Effector memory CD8-positive, alpha-beta T cell (primary cell): ENCODE measurements around the gene ARMC9.

Source experiments
- ATAC-seq: fragments of 150-1000 bp; cut with Tn5 transposase; replicated peaks from 2 replicates; pipeline ENCODE4 v1.10.0; 2021; ENCODE audit warnings: mild to moderate bottlenecking, moderate library complexity
- DNase-seq, 3 experiments: peaks; one replicate each; pipeline ENCODE4 v3.0.0; 2021
- H3K27ac Mint-ChIP-seq, 2 donors: one replicate each; pipeline ENCODE4 v1.8.0; 2022; ENCODE audit warnings: mild to moderate bottlenecking in 2 of 2, mixed read lengths in 2 of 2, moderate library complexity in 2 of 2
- H3K27me3 Mint-ChIP-seq, 2 donors: one replicate each; pipeline ENCODE4 v1.8.0; 2022; ENCODE audit warnings: mixed read lengths in 2 of 2
- H3K36me3 Mint-ChIP-seq: one replicate; pipeline ENCODE4 v1.8.0; 2022; ENCODE audit warnings: mild to moderate bottlenecking, moderate library complexity, mixed read lengths; ENCODE audit not compliant: insufficient read depth
- H3K4me1 Mint-ChIP-seq, 2 donors: one replicate each; pipeline ENCODE4 v1.8.0; 2022; ENCODE audit warnings: low read depth in 2 of 2, mixed read lengths in 2 of 2
- H3K4me3 Mint-ChIP-seq, 2 donors: one replicate each; pipeline ENCODE4 v1.8.0; 2022; ENCODE audit warnings: mild to moderate bottlenecking in 2 of 2, mixed read lengths in 2 of 2, moderate library complexity in 2 of 2
- H3K9me3 Mint-ChIP-seq, 2 donors: one replicate each; pipeline ENCODE4 v1.8.0; 2022; ENCODE audit warnings: mixed read lengths in 2 of 2

Gene ARMC9

DNA sequence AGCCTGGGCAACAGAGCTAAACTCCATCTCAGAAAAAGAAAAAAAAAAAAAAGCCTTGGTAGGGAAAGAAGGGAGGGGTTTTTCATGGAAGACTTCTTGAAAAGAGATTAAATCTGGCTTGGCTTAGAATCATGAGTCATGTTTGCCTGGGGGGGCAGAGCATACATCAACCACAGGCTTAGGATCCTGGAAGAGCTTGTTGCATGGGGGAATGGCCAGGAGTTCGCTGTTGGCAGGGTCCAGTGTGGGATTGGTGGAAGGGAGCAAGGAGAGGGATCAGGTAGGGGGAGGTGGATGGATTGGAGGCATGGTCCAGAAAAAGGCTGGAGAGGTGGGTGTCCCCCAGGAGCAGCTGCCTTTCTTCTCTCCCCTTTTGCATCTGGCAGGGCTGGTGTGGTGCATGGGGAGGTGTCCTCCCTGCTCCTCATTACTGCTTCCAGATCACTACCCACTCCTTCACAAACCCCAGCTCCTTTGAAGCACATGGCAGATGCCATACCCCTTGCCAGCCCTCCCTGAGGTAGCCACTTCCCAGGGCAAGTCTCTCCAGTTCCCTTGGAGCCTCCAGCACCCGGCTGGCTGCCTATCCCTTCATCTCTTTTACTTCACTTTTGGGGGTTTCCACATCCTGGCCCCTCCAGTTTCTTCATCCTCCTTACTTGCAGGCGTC lies 2.5 kb downstream of the ARMC9 start:
- Mint-ChIP-seq H3K4me1 (peaks cover 7 to 10% of the 10 kb centered on the region in 2 donors), H3K36me3 (peaks cover 4% of the 10 kb centered on the region), H3K9me3 (no peaks in the 10 kb centered on the region), H3K27ac (no peak overlapping the region), H3K27me3 (peaks cover 0 to 19% of the 10 kb centered on the region in 2 donors), H3K4me3 (no peak overlapping the region)
- ATAC-seq = no peak
- no peak for DNase-seq

DNA sequence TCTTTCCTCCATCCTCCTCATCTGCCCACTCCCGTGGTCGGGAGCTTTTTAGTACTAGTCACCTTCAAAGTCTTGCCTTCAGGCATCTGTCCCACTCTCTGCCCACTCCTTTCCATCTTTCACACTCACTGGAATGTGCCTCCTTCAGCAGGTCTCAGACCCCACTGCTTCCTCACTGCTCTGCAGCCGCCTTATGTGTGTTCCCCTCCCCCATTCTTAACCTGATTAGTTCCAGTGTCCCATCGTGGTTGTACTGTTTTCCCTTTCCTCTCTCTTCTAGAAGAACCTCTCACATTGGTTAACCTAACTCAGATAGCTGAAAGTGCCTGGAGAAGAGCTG lies 3.0 kb downstream of the ARMC9 start:
- Mint-ChIP-seq H3K4me1 (peaks cover 7 to 10% of the 10 kb centered on the region in 2 donors), H3K27ac (no peak overlapping the region), H3K9me3 (no peaks in the 10 kb centered on the region), H3K27me3 (peaks cover 0 to 14% of the 10 kb centered on the region in 2 donors), H3K4me3 (no peak overlapping the region), H3K36me3 (peaks cover 4% of the 10 kb centered on the region)
- DNase-seq = no peak
- no peak for ATAC-seq

- Mint-ChIP-seq H3K9me3 (no peaks in the 10 kb centered on the region), H3K27ac (no peak overlapping the region), H3K27me3 (peaks cover 0 to 12% of the 10 kb centered on the region in 2 donors), H3K36me3 (peaks cover 3% of the 10 kb centered on the region), H3K4me3 (no peak overlapping the region), H3K4me1 (peaks cover 3 to 4% of the 10 kb centered on the region in 2 donors)
- ATAC-seq = no peak
- no peak for DNase-seq
Measured at GRCh38 chr2:231203087-231203486, 4.7 kb downstream of the ARMC9 start.

DNA sequence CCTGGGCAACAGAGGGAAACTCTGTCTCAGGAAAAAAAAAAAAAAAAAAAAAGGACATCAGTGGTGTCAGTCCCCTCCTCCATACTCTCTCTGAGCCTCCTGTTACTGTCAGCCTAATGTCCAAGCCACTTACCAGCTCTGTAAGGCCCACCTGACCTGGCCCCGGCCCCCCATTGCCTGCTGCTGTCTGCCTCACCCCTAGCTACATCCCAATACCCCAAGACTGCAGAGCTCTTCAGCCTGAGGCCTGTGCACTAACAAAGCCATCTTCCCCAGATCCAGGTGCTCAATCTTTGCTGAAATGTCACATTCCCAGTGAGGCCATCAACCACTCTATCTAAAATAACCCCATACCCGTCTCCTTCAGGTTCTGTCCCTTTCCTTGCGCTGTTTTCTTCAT lies 5.7 kb downstream of the ARMC9 start:
- H3K4me3 Mint-ChIP-seq = no peak overlapping the region
- H3K4me1 Mint-ChIP-seq = no peaks in the 10 kb centered on the region
- H3K27ac Mint-ChIP-seq = no peak overlapping the region
- H3K27me3 Mint-ChIP-seq = peaks cover 0 to 12% of the 10 kb centered on the region in 2 donors
- ATAC-seq (no peak), DNase-seq (no peak)
- no peaks in the 10 kb centered on the region for H3K9me3 Mint-ChIP-seq
- H3K36me3 Mint-ChIP-seq = no peaks in the 10 kb centered on the region

- no peaks in the 10 kb centered on the region for H3K9me3 Mint-ChIP-seq
- H3K36me3 Mint-ChIP-seq = no peaks in the 10 kb centered on the region
- no peak overlapping the region for H3K4me3 Mint-ChIP-seq
- H3K27ac Mint-ChIP-seq = no peak overlapping the region
- peaks cover 0 to 12% of the 10 kb centered on the region in 2 donors for H3K27me3 Mint-ChIP-seq
- ATAC-seq (no peak), DNase-seq (no peak)
- no peaks in the 10 kb centered on the region for H3K4me1 Mint-ChIP-seq
Measured at GRCh38 chr2:231204581-231204980, 6.2 kb downstream of the ARMC9 start.

DNA sequence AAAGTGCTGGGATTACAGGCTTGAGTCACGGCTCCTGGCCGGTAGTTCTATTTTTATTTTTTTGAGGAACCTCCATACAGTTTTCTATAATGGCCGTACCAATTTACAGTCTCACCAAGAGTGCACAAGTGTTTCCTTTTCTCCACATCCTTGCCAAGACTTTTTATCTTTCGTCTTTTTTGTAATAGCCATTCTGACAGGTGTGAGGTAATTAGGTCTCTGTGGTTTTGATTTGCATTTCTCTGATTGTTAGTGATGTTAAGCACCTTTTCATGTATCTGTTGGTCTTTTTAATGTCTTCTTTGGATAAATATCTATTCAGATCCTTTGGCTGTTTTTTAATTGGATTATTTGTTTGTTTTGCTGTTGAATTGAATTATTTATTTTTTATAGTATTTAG lies 9.3 kb downstream of the ARMC9 start:
- ATAC-seq = no peak
- no peak for DNase-seq
- Mint-ChIP-seq H3K36me3 (no peaks in the 10 kb centered on the region), H3K27ac (peak overlapping the region in 1 of 2 donors; percentile 13), H3K9me3 (no peaks in the 10 kb centered on the region), H3K4me3 (no peak overlapping the region), H3K27me3 (no peaks in the 10 kb centered on the region), H3K4me1 (no peaks in the 10 kb centered on the region)

GRCh38 chr2:231210782-231211181 lies 12.4 kb downstream of the ARMC9 start:
- H3K9me3 Mint-ChIP-seq = no peaks in the 10 kb centered on the region
- no peaks in the 10 kb centered on the region for H3K36me3 Mint-ChIP-seq
- H3K4me1 Mint-ChIP-seq = no peaks in the 10 kb centered on the region
- ATAC-seq (no peak), DNase-seq (no peak)
- no peak overlapping the region for H3K27ac Mint-ChIP-seq
- H3K4me3 Mint-ChIP-seq = no peak overlapping the region
- peaks cover 0 to 19% of the 10 kb centered on the region in 2 donors for H3K27me3 Mint-ChIP-seq

GRCh38 chr2:231211486-231211885 lies 13.1 kb downstream of the ARMC9 start:
- Mint-ChIP-seq H3K27ac (no peak overlapping the region), H3K9me3 (no peaks in the 10 kb centered on the region), H3K4me1 (no peaks in the 10 kb centered on the region), H3K36me3 (no peaks in the 10 kb centered on the region), H3K27me3 (peaks cover 0 to 21% of the 10 kb centered on the region in 2 donors), H3K4me3 (no peak overlapping the region)
- ATAC-seq (no peak), DNase-seq (no peak)

DNA sequence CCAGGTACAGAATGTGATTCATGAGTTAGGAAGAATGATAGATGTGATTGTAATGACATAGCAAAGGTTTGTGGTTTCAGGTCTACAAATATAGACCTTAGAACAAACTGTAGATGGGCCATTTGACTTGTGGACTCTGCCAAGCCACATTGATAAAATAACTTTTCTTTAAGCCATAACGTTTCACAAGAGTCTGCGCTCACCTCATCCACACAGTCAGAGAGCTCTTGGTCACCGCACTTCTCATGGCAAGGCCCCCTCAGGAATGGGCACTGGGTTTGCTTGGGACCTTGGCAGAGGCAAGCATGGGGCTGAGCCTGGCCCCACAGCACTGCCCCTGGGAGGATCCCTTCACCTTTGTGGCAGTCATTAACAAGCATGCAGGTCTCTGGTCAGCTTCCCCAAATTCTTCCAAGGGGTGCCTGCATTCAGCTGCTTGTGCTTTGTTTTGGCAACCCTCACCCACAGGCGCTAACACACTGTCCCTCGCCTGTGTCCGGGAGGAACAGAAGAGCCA lies 14.0 kb downstream of the ARMC9 start:
- Mint-ChIP-seq H3K4me3 (no peak overlapping the region), H3K9me3 (no peaks in the 10 kb centered on the region), H3K36me3 (no peaks in the 10 kb centered on the region), H3K27me3 (peaks cover 0 to 21% of the 10 kb centered on the region in 2 donors), H3K27ac (no peak overlapping the region), H3K4me1 (no peaks in the 10 kb centered on the region)
- no peak for ATAC-seq
- DNase-seq = no peak

DNA sequence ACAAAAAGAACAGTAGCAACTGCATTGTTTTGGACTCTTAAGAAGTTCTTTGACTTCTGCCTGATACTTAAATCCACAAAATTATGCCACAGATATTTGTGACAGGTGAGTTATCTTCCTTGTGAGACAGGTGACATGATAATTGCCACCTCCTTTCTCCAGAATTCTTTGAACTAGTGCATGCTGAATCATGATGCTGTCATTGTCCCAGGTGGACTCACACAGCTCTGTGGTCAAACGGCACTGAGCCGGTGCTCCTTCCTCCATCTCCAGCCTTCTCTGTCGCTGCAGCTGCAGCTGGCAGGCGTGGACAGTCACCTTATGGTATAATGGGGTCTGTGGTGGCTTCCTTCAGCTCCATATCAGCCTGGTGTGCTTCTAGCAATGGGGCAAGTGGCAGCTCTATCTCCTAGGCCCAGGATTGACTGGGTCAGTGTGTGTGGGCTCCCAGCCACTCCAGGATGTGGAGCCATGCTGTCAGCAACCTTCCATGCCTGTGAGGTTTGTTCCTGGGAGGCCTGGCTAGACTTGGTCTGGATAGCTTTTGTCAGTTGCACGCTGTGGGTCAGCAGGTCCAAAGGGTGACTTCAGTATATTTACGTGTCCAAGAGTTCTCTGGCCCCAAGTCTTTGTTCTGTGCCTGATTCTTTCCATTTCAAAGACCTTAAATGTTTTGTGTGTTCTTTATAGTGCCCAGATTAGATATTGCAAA lies 15.7 kb downstream of the ARMC9 start:
- Mint-ChIP-seq H3K4me1 (no peaks in the 10 kb centered on the region), H3K9me3 (no peaks in the 10 kb centered on the region), H3K4me3 (no peak overlapping the region), H3K36me3 (no peaks in the 10 kb centered on the region), H3K27me3 (peaks cover 0 to 21% of the 10 kb centered on the region in 2 donors), H3K27ac (no peak overlapping the region)
- no peak for DNase-seq
- ATAC-seq = no peak

GRCh38 chr2:231218366-231218765 lies 19.9 kb downstream of the ARMC9 start:
- Mint-ChIP-seq H3K27ac (no peak overlapping the region), H3K4me1 (no peaks in the 10 kb centered on the region), H3K27me3 (peaks cover 0 to 21% of the 10 kb centered on the region in 2 donors), H3K36me3 (no peaks in the 10 kb centered on the region), H3K9me3 (no peaks in the 10 kb centered on the region), H3K4me3 (no peak overlapping the region)
- no peak for ATAC-seq
- no peak for DNase-seq

GRCh38 chr2:231219289-231219688 lies 20.9 kb downstream of the ARMC9 start:
- DNase-seq (no peak), ATAC-seq (no peak)
- Mint-ChIP-seq H3K4me1 (no peaks in the 10 kb centered on the region), H3K9me3 (no peaks in the 10 kb centered on the region), H3K36me3 (no peaks in the 10 kb centered on the region), H3K27ac (no peak overlapping the region), H3K27me3 (peaks cover 0 to 17% of the 10 kb centered on the region in 2 donors), H3K4me3 (no peak overlapping the region)

DNA sequence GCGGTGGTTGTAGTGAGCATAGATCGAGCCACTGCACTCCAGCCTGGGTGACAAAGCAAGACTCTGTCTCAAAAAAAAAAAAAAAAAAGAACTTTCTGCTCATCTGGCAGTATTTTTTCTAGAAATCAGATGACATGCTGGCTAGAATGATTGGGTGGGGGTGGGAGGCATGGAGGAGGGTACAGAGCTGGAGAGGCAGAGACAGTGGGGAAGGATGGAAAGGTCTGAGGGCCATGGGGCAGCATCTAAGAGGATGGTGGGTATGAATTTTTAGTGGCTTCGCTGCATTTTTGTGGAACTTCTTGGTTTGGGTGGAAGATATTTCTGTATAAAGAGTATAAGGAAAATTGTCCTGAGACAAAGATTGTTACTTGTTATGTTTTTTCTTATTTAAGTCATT lies 23.3 kb downstream of the ARMC9 start:
- ATAC-seq (no peak), DNase-seq (no peak)
- no peaks in the 10 kb centered on the region for H3K27me3 Mint-ChIP-seq
- H3K9me3 Mint-ChIP-seq = no peaks in the 10 kb centered on the region
- no peaks in the 10 kb centered on the region for H3K4me1 Mint-ChIP-seq
- no peak overlapping the region for H3K27ac Mint-ChIP-seq
- no peak overlapping the region for H3K4me3 Mint-ChIP-seq
- no peaks in the 10 kb centered on the region for H3K36me3 Mint-ChIP-seq

DNA sequence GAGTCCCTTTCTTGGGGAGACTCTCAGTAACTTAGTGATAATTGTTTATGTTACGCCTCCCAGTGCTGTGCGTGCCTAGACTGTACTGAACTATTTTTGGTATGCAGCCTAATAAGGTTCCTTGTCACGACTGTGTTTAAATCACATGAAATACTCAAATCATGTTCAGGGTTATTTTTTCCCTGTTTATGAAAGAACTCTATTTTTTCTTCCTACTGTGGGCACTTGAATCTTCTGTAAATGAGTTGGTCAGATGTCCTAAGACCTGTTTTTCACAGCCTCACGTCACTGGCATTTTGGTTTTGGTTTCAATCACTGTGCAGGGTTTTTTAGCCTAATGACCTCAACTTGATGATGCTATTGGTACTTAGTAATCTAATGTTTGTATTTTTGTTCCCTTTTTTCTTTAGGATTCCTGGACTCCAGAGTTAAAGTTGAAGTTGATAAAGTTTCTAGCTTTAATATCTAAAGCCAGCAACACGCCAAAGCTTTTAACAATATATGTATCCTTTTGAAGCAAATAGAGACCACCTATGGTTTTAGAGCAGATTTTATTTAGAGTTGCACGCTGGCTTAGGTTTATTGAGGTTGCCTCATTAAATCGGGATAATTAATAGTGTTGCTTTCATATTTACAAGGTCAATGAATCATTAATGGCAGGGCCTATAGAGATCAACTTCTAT lies 24.0 kb downstream of the ARMC9 start:
- DNase-seq (no peak), ATAC-seq (no peak)
- Mint-ChIP-seq H3K4me3 (no peak overlapping the region), H3K27me3 (no peaks in the 10 kb centered on the region), H3K27ac (no peak overlapping the region), H3K9me3 (no peaks in the 10 kb centered on the region), H3K4me1 (no peaks in the 10 kb centered on the region), H3K36me3 (no peaks in the 10 kb centered on the region)
